Measurements from ENCODE around the gene UMODL1. TPM values are rescaled to one million over a fixed set of nuclear protein-coding genes. Genes with fewer than 3 reads are reported as not detected.

UMODL1 gene
- total RNA-seq, 2 experiments from 2014 or later: 0.42 to 0.49 TPM

- H3K36me3 Mint-ChIP-seq (ENCODE audit: low read depth): no peaks in the 10 kb centered on the region
- no peak overlapping the region for H3K27ac ChIP-seq (ENCODE audit: low read depth in 1 of 2, low read length in 2 of 2)
- POLR2A ChIA-PET: no interaction called here
- no peak overlapping the region for H3K4me3 Mint-ChIP-seq
- TF ChIP-seq CTCF (IDR thresholded peaks at IDR 0.05): no peak
- H3K27ac Mint-ChIP-seq: no peak overlapping the region
- DNase-seq (peak in 1 of 14 experiments; percentile 19), ATAC-seq (ENCODE audit: poor library complexity) (no peak)
- H3K27me3 Mint-ChIP-seq: no peaks in the 10 kb centered on the region
- H3K4me1 Mint-ChIP-seq (ENCODE audit: low read depth): no peaks in the 10 kb centered on the region
- H3K9me3 ChIP-seq (ENCODE audit: control insufficient read depth in 1 of 2, insufficient read depth in 1 of 2, low read length in 2 of 2): no peaks in the 10 kb centered on the region
- no peak overlapping the region for H3K4me3 ChIP-seq (ENCODE audit: low read length)
- intact Hi-C loops (cut with DNase I, micrococcal nuclease): no loop called here
- H3K36me3 ChIP-seq (ENCODE audit: insufficient read depth, low read length): no peaks in the 10 kb centered on the region
- no peaks in the 10 kb centered on the region for H3K27me3 ChIP-seq (ENCODE audit: control insufficient read depth in 1 of 2, insufficient read depth in 2 of 2, low read length in 2 of 2)
- H3K9me3 Mint-ChIP-seq: no peaks in the 10 kb centered on the region
- CTCF ChIA-PET: no interaction called here
- H3K4me1 ChIP-seq (ENCODE audit: insufficient read depth, low read length): no peaks in the 10 kb centered on the region
Observed at GRCh38 chr21:42153746-42154145, 82.6 kb downstream of the UMODL1 start.

DNA sequence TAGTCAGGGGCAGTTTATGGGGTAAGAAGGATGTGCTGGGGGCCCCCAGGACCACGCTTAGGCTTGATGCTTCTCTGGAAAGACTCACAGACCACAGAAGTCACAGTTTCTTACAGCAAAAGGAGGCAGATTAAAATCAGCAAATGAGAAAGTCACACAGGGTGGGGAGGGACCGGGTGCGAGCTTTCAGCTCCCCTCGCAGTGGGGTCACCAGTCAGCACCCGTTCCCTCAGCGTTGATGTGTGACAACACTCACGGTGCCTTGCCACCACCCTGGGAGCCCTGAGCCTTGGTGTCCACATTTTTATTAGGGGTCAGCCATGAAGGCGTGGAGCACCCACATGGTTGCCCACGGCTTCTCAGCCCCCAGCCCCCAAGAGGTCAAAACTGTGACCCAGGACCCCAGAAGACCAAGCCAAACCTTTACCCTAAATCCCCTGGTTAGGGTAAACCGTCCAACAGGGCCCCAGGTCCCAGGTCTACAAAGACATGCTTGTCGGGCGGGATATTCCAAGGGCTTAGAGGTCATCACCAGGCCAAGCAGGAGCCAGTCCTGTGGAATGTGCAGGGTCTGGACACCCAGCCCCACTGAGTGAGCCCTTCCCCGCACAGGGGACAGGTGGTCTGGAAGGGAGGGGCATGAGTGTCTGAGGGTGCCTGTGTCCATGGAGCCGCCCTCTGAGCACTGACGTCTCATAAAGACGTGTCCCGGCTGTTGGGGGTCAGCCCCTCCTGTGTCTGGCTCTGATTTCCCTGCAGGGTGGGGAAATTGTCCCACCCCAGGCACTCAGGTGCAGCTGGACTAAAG, 83.3 kb downstream of the UMODL1 start:
- intact Hi-C loops (cut with DNase I, micrococcal nuclease): no loop called here
- peaks cover 6% of the 10 kb centered on the region for H3K4me1 Mint-ChIP-seq (ENCODE audit: low read depth)
- H3K4me3 Mint-ChIP-seq: no peak overlapping the region
- no peaks in the 10 kb centered on the region for H3K27me3 Mint-ChIP-seq
- H3K36me3 Mint-ChIP-seq (ENCODE audit: low read depth): no peaks in the 10 kb centered on the region
- H3K4me1 ChIP-seq (ENCODE audit: insufficient read depth, low read length): peaks cover 6% of the 10 kb centered on the region
- TF ChIP-seq CTCF (IDR thresholded peaks at IDR 0.05): no peak
- DNase-seq (peak in 1 of 14 experiments; percentile 27), ATAC-seq (ENCODE audit: poor library complexity) (no peak)
- no peak overlapping the region for H3K27ac Mint-ChIP-seq
- H3K36me3 ChIP-seq (ENCODE audit: insufficient read depth, low read length): no peaks in the 10 kb centered on the region
- H3K4me3 ChIP-seq (ENCODE audit: low read length): no peak overlapping the region
- CTCF ChIA-PET: no interaction called here
- POLR2A ChIA-PET: no interaction called here
- H3K27me3 ChIP-seq (ENCODE audit: control insufficient read depth in 1 of 2, insufficient read depth in 2 of 2, low read length in 2 of 2): no peaks in the 10 kb centered on the region
- no peaks in the 10 kb centered on the region for H3K9me3 ChIP-seq (ENCODE audit: control insufficient read depth in 1 of 2, insufficient read depth in 1 of 2, low read length in 2 of 2)
- no peak overlapping the region for H3K27ac ChIP-seq (ENCODE audit: low read depth in 1 of 2, low read length in 2 of 2)
- H3K9me3 Mint-ChIP-seq: no peaks in the 10 kb centered on the region

DNA sequence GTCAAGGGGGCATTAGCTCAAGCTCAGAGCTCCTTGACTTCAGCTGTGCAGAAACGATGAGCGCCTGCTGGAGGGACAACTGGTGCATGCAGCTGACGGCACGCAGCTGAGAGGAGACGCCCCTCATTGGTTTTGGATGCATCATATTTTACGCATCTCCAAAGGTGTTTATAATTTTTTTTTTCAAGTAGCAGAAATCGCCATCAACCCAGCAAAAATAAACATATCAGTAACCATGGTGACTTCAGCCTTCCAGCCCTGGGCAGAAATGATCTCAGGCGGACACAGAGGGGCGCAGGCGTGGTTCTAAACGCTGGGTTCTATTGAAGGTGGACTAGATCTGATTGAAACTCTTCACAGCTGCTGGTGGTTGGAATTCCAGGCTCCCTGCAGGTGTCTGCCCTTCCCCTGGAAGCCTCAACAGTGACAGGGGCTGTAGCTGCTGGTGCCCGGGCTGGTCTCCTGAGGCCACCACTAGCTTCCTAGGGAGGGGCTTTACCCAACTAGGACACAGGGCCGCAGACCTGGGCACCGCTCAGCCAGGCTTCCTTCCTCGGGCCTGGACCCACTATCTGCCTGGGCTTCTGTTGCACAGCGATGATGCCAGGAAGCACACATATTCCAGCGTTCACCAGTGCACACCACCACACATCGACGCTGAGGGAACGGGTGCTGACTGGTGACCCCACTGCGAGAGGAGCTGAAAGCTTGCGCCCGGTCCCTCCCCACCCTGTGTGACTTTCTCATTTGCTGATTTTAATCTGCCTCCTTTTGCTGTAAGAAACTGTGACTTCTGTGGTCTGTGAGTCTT, 84.1 kb downstream of the UMODL1 start:
- ATAC-seq (ENCODE audit: poor library complexity): no peak
- H3K4me3 ChIP-seq (ENCODE audit: low read length): no peak overlapping the region
- H3K27me3 ChIP-seq (ENCODE audit: control insufficient read depth in 1 of 2, insufficient read depth in 2 of 2, low read length in 2 of 2): no peaks in the 10 kb centered on the region
- POLR2A ChIA-PET: no interaction called here
- Mint-ChIP-seq H3K4me1 (ENCODE audit: low read depth) (peaks cover 14% of the 10 kb centered on the region), H3K36me3 (ENCODE audit: low read depth) (no peaks in the 10 kb centered on the region), H3K27ac (no peak overlapping the region), H3K4me3 (no peak overlapping the region), H3K9me3 (no peaks in the 10 kb centered on the region), H3K27me3 (no peaks in the 10 kb centered on the region)
- peaks cover 14% of the 10 kb centered on the region for H3K4me1 ChIP-seq (ENCODE audit: insufficient read depth, low read length)
- CTCF ChIA-PET: no interaction called here
- DNase-seq: peak in 1 of 14 experiments; percentile 20
- H3K36me3 ChIP-seq (ENCODE audit: insufficient read depth, low read length): no peaks in the 10 kb centered on the region
- intact Hi-C loops (cut with DNase I, micrococcal nuclease): no loop called here
- no peak for TF ChIP-seq CTCF (IDR thresholded peaks at IDR 0.05)
- H3K9me3 ChIP-seq (ENCODE audit: control insufficient read depth in 1 of 2, insufficient read depth in 1 of 2, low read length in 2 of 2): no peaks in the 10 kb centered on the region
- no peak overlapping the region for H3K27ac ChIP-seq (ENCODE audit: low read depth in 1 of 2, low read length in 2 of 2)

All from CD4-positive, alpha-beta T cell (primary cell).